ENCODE data around the gene DYNC2LI1.

DYNC2LI1 gene

DNA sequence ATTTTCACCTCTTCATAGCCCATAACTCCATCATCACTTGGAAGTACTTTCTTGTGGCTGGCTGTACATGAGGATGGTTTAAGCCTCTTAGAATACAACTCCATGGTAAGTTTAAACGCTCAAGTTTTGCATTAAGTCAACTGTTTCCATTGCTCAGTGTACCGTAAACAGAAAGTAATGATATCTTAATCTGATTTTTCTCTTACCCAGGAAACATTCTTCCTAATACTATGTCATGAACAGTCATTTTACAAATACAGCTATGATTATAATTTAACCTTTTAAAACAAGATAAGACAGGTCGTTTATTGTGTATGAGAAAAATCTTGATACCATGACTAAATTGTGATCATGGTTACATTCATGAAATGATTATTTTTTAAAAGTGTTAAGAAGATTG lies 11.6 kb upstream of the DYNC2LI1 start:
- Histone ChIP-seq H3K36me3 (ENCODE audit: control insufficient read depth in 2 of 2, insufficient read depth in 1 of 2, low read length in 2 of 2) (peaks cover 3 to 12% of the 10 kb centered on the region in 2 experiments; a peak in 2 of 3 replicates), H3K9me3 (ENCODE audit: control insufficient read depth, insufficient read depth, low read depth, low read length) (no peaks in the 10 kb centered on the region), H3K4me1 (ENCODE audit: control insufficient read depth, insufficient read depth, low read length) (no peaks in the 10 kb centered on the region), H3K4me3 (ENCODE audit: low read depth, low read length) (no peak overlapping the region), H3K27ac (ENCODE audit: extremely low read depth, low read depth, low read length) (no peak overlapping the region)
- no peak for TF ChIP-seq ZNF121 (tag by site-specific recombination; IDR thresholded peaks at IDR 0.05)
- no peak for TF ChIP-seq ZNF426 (tag by site-specific recombination; IDR thresholded peaks at IDR 0.05)
- no peak for TF ChIP-seq HOXC10 (CRISPR knock-in tag; IDR thresholded peaks at IDR 0.05)
- no peak for TF ChIP-seq GFI1B (tag by site-specific recombination; IDR thresholded peaks at IDR 0.05)
- TF ChIP-seq ZNF311 (tag by site-specific recombination; IDR thresholded peaks at IDR 0.05; ENCODE audit: borderline replicate concordance): no peak
- no peak for TF ChIP-seq ZNF350 (tag by site-specific recombination; IDR thresholded peaks at IDR 0.05)
- no peak for TF ChIP-seq KLF17 (tag by site-specific recombination; IDR thresholded peaks at IDR 0.05)
- TF ChIP-seq ZNF626 (tag by site-specific recombination; IDR thresholded peaks at IDR 0.05): no peak
- TF ChIP-seq MYNN (tag by site-specific recombination; IDR thresholded peaks at IDR 0.05; ENCODE audit: borderline replicate concordance): no peak
- TF ChIP-seq, protein P1, sequence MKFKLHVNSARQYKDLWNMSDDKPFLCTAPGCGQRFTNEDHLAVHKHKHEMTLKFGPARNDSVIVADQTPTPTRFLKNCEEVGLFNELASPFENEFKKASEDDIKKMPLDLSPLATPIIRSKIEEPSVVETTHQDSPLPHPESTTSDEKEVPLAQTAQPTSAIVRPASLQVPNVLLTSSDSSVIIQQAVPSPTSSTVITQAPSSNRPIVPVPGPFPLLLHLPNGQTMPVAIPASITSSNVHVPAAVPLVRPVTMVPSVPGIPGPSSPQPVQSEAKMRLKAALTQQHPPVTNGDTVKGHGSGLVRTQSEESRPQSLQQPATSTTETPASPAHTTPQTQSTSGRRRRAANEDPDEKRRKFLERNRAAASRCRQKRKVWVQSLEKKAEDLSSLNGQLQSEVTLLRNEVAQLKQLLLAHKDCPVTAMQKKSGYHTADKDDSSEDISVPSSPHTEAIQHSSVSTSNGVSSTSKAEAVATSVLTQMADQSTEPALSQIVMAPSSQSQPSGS (tag by site-specific recombination; IDR thresholded peaks at IDR 0.05; ENCODE audit: low read depth): no peak
- TF ChIP-seq ZNF19 (tag by site-specific recombination; IDR thresholded peaks at IDR 0.05; ENCODE audit: low read depth): no peak
- TF ChIP-seq, protein P2, sequence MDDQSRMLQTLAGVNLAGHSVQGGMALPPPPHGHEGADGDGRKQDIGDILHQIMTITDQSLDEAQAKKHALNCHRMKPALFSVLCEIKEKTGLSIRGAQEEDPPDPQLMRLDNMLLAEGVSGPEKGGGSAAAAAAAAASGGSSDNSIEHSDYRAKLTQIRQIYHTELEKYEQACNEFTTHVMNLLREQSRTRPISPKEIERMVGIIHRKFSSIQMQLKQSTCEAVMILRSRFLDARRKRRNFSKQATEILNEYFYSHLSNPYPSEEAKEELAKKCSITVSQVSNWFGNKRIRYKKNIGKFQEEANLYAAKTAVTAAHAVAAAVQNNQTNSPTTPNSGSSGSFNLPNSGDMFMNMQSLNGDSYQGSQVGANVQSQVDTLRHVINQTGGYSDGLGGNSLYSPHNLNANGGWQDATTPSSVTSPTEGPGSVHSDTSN (CRISPR knock-in tag; IDR thresholded peaks at IDR 0.05): no peak
- no peak for TF ChIP-seq ZNF843 (tag by site-specific recombination; IDR thresholded peaks at IDR 0.05)
- TF ChIP-seq ZNF623 (tag by site-specific recombination; IDR thresholded peaks at IDR 0.05): no peak
- TF ChIP-seq ZNF2 (tag by site-specific recombination; IDR thresholded peaks at IDR 0.05): no peak
- TF ChIP-seq, protein P3, sequence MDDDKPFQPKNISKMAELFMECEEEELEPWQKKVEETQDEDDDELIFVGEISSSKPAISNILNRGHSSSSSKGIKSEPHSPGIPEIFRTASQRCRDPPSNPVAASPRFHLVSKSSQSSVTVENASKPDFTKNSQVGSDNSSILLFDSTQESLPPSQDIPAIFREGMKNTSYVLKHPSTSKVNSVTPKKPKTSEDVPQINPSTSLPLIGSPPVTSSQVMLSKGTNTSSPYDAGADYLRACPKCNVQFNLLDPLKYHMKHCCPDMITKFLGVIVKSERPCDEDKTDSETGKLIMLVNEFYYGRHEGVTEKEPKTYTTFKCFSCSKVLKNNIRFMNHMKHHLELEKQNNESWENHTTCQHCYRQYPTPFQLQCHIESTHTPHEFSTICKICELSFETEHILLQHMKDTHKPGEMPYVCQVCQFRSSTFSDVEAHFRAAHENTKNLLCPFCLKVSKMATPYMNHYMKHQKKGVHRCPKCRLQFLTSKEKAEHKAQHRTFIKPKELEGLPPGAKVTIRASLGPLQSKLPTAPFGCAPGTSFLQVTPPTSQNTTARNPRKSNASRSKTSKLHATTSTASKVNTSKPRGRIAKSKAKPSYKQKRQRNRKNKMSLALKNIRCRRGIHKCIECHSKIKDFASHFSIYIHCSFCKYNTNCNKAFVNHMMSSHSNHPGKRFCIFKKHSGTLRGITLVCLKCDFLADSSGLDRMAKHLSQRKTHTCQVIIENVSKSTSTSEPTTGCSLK (tag by site-specific recombination; IDR thresholded peaks at IDR 0.05): no peak
- TF ChIP-seq ZNF133 (tag by site-specific recombination; IDR thresholded peaks at IDR 0.05): no peak
- no peak for TF ChIP-seq MEIS1 (CRISPR knock-in tag; IDR thresholded peaks at IDR 0.05; ENCODE audit: borderline replicate concordance)
- no peak for TF ChIP-seq SP2 (tag by site-specific recombination; IDR thresholded peaks at IDR 0.05)
- ChIA-PET CTCF (interaction anchor here (0.6 kb wide), 1 partner anchor 185 kb away, joined by 4 read pairs; no protein-coding TSS in a partner anchor), POLR2A (no interaction called here)

DNA sequence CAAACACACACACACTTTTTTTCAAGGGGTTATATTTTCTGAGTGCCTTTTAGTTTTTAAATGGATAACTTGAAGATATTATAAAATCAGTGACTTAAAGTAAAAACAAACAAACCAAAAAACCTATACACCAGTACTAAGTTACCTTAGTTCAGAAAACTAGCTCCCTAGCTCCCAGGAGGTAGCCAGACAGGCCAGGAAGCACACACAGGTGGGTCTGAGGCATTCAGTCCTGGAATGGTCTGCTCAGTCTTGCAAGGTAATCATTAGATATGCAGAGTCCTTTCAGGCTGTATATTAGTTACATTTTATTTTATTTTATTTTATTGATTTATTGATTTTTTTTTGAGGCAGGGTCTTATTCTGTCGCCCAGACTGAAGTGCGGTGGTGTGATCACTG lies 10.7 kb upstream of the DYNC2LI1 start:
- ChIA-PET CTCF (interaction anchor here (0.6 kb wide), 1 partner anchor 316 kb away, joined by 4 read pairs; no protein-coding TSS in a partner anchor), POLR2A (no interaction called here)
- Histone ChIP-seq H3K4me1 (ENCODE audit: control insufficient read depth, insufficient read depth, low read length) (no peaks in the 10 kb centered on the region), H3K9me3 (ENCODE audit: control insufficient read depth, insufficient read depth, low read depth, low read length) (no peaks in the 10 kb centered on the region), H3K27ac (ENCODE audit: extremely low read depth, low read depth, low read length) (no peak overlapping the region), H3K4me3 (ENCODE audit: low read depth, low read length) (no peak overlapping the region), H3K36me3 (ENCODE audit: control insufficient read depth in 2 of 2, insufficient read depth in 1 of 2, low read length in 2 of 2) (peaks cover 2 to 12% of the 10 kb centered on the region in 2 experiments; a peak in 2 of 3 replicates)
- TF ChIP-seq BCL11A (tag by site-specific recombination; IDR thresholded peaks at IDR 0.05; ENCODE audit: low read depth) (no peak), ZNF132 (tag by site-specific recombination; IDR thresholded peaks at IDR 0.05; ENCODE audit: borderline replicate concordance) (no peak), MYNN (tag by site-specific recombination; IDR thresholded peaks at IDR 0.05; ENCODE audit: borderline replicate concordance) (no peak), SALL2 (tag by site-specific recombination; IDR thresholded peaks at IDR 0.05; ENCODE audit: borderline replicate concordance) (no peak), ZNF426 (tag by site-specific recombination; IDR thresholded peaks at IDR 0.05) (no peak), ZNF660 (tag by site-specific recombination; IDR thresholded peaks at IDR 0.05) (no peak), ZNF521 (tag by site-specific recombination; IDR thresholded peaks at IDR 0.05) (no peak), ZNF544 (tag by site-specific recombination; IDR thresholded peaks at IDR 0.05) (no peak), ZNF292 (tag by site-specific recombination; IDR thresholded peaks at IDR 0.05; ENCODE audit: borderline replicate concordance, low read depth) (no peak)
- TF ChIP-seq, protein P4, sequence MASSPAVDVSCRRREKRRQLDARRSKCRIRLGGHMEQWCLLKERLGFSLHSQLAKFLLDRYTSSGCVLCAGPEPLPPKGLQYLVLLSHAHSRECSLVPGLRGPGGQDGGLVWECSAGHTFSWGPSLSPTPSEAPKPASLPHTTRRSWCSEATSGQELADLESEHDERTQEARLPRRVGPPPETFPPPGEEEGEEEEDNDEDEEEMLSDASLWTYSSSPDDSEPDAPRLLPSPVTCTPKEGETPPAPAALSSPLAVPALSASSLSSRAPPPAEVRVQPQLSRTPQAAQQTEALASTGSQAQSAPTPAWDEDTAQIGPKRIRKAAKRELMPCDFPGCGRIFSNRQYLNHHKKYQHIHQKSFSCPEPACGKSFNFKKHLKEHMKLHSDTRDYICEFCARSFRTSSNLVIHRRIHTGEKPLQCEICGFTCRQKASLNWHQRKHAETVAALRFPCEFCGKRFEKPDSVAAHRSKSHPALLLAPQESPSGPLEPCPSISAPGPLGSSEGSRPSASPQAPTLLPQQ (tag by site-specific recombination; IDR thresholded peaks at IDR 0.05): no peak
- TF ChIP-seq, protein P5, sequence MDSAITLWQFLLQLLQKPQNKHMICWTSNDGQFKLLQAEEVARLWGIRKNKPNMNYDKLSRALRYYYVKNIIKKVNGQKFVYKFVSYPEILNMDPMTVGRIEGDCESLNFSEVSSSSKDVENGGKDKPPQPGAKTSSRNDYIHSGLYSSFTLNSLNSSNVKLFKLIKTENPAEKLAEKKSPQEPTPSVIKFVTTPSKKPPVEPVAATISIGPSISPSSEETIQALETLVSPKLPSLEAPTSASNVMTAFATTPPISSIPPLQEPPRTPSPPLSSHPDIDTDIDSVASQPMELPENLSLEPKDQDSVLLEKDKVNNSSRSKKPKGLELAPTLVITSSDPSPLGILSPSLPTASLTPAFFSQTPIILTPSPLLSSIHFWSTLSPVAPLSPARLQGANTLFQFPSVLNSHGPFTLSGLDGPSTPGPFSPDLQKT (IDR thresholded peaks at IDR 0.05; ENCODE audit: borderline replicate concordance, low read depth, low read length): no peak

Data from HEK293 (cell line).